OCI-LY7 (cell line): Measurements from ENCODE around the gene CDK6. TPM values are rescaled to one million over a fixed set of nuclear protein-coding genes. Genes with fewer than 3 reads are reported as not detected.

Source experiments
- BruUV-seq: library from RNA; stranded (reverse); fragments of 400-500 nt; replicated peaks from 2 replicates; lab custom pipeline; 2021; lab: Mats Ljungman, UMichigan
- CTCF ChIA-PET: fragments of 300-600 bp; sonication (Branson Sonifier 250); formaldehyde crosslinking; loops from one replicate; lab custom pipeline; 2022; ENCODE audit warnings: antibody characterized with exemption; ENCODE audit not compliant: unreplicated experiment; lab: Charles Lee
- POLR2A ChIA-PET: fragments of 300-600 bp; sonication (Branson Sonifier 250); formaldehyde crosslinking; loops from one replicate; lab custom pipeline; 2022; ENCODE audit warnings: antibody characterized with exemption; lab: Charles Lee
- DNase-seq: peaks from one replicate; pipeline ENCODE4 v3.0.0-alpha.2; 2015; ENCODE audit warnings: low spot score
- H2AFZ ChIP-seq: fragments of 200-600 bp; sonication (generic), shearing (Covaris generic); 2 replicates; pipeline ENCODE4 v1.6.1; 2014; ENCODE audit warnings: mild to moderate bottlenecking, antibody characterized with exemption, low read length, moderate library complexity
- H3K27ac ChIP-seq: fragments of 200-600 bp; sonication (generic); 2 replicates; pipeline ENCODE4 v1.5.1; 2014; ENCODE audit warnings: mixed run types, low read depth, mild to moderate bottlenecking, moderate library complexity, low read length, inconsistent platforms; ENCODE audit not compliant: poor library complexity, severe bottlenecking
- H3K36me3 ChIP-seq: fragments of 200-600 bp; sonication (generic); 2 replicates; pipeline ENCODE4 v1.6.1; 2014; ENCODE audit warnings: mild to moderate bottlenecking, antibody characterized with exemption, low read length, moderate library complexity, mixed read lengths; ENCODE audit not compliant: insufficient read depth
- H3K4me1 ChIP-seq: fragments of 200-600 bp; sonication (generic); 2 replicates; pipeline ENCODE4 v1.5.1; 2014; ENCODE audit warnings: mild to moderate bottlenecking, low read length; ENCODE audit not compliant: insufficient read depth, poor library complexity, severe bottlenecking
- H3K4me2 ChIP-seq: fragments of 200-600 bp; sonication (generic); 2 replicates; pipeline ENCODE4 v1.6.1; 2014; ENCODE audit warnings: mild to moderate bottlenecking, low read length
- H3K4me3 ChIP-seq: fragments of 200-600 bp; sonication (generic); 2 replicates; pipeline ENCODE4 v1.5.1; 2014; ENCODE audit warnings: mild to moderate bottlenecking, low read depth, low read length; ENCODE audit not compliant: poor library complexity, severe bottlenecking
- H3K79me2 ChIP-seq: fragments of 200-600 bp; sonication (generic); 2 replicates; pipeline ENCODE4 v1.6.1; 2016; ENCODE audit warnings: low read depth, mild to moderate bottlenecking, low read length, moderate library complexity, mixed read lengths; ENCODE audit not compliant: insufficient read depth
- H3K9me2 ChIP-seq: fragments of 200-600 bp; sonication (generic); 2 replicates; pipeline ENCODE4 v1.6.1; 2016; ENCODE audit warnings: mild to moderate bottlenecking, low read length, mixed read lengths; ENCODE audit not compliant: insufficient read depth
- H3K9me3 ChIP-seq: fragments of 200-600 bp; sonication (generic); 2 replicates; pipeline ENCODE4 v1.6.1; 2014; ENCODE audit warnings: mild to moderate bottlenecking, mixed run types, low read length, mixed read lengths
- H4K20me1 ChIP-seq: fragments of 200-600 bp; sonication (generic); 2 replicates; pipeline ENCODE4 v1.6.1; 2014; ENCODE audit warnings: mild to moderate bottlenecking, antibody characterized with exemption, low read length, moderate library complexity, mixed read lengths; ENCODE audit not compliant: insufficient read depth
- EZH2phosphoT487 ChIP-seq: fragments of 200-600 bp; sonication (generic); IDR thresholded peaks from 2 replicates; pipeline ENCODE4 v1.6.1; 2018; ENCODE audit warnings: low read depth, borderline replicate concordance, mild to moderate bottlenecking, mixed run types, antibody characterized with exemption, low read length, moderate library complexity, mixed read lengths
- intact Hi-C: fragments of 100-400 bp; cut with micrococcal nuclease; formaldehyde crosslinking; loops from one replicate; pipeline ENCODE4 v1.10.0; 2022; ENCODE audit not compliant: unreplicated experiment
- total RNA-seq, 2 experiments: library from RNA; depleted of rRNA in 1 of 2; stranded (reverse); fragments of >200 nt in 1 of 2; shearing (Covaris generic) in 1 of 2; gene quantifications; 2 replicates each; pipeline ENCODE4 v1.2.3, GENCODE V29; 2014 to 2022
- TF ChIP-seq, protein P1 (sequence below): fragments of 200-600 bp; sonication (generic); conservative IDR thresholded peaks from 2 replicates; pipeline ENCODE4 v1.5.1; 2014; ENCODE audit warnings: mild to moderate bottlenecking, antibody characterized with exemption, low read length, moderate library complexity, mixed read lengths

CDK6 gene
- total RNA-seq, 2 experiments from 2014 or later, result 35.5 to 44.1 TPM

DNA sequence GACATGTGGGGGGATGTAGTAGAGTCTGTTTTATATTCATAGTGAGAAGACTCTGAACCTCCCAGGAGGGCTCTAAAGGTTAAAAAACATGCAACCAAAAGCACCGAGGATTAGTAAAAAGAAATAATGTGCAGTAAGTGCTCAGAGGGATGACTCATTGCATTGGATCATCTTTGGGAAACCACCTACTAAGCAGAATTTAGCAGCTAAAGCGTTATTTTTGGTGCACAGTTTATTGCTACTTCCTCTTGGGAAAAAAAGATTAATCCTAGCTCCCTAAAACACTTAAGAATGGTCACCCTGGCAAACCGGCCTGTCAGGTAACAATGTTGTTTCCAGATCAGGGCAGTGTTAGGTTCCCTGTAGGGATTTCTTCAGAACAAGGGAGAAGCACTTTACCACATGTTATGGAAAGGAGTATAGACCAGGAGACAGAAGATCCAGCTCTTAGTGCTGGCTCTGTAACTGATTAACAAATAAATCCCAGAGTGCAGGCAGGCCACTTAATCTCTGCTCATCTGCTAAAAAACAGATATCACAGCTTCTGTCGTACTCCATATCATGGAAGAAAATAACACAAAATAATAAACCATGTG is 201.4 kb downstream of the CDK6 start:
- DNase-seq, result no peak
- no peaks in the 10 kb centered on the region for H3K79me2 ChIP-seq
- H4K20me1 ChIP-seq, result no peaks in the 10 kb centered on the region
- no peaks in the 10 kb centered on the region for H3K4me1 ChIP-seq
- H3K36me3 ChIP-seq, result no peaks in the 10 kb centered on the region
- POLR2A ChIA-PET, result no interaction called here
- CTCF ChIA-PET, result interaction anchor here (0.6 kb wide), 1 partner anchor 61 kb away, joined by 3 read pairs; no protein-coding TSS in a partner anchor
- no peak overlapping the region for H3K27ac ChIP-seq
- intact Hi-C loops, result no loop called here
- no peak overlapping the region for H2AFZ ChIP-seq
- H3K4me2 ChIP-seq, result no peak overlapping the region
- H3K9me2 ChIP-seq, result no peaks in the 10 kb centered on the region
- no TSS peak for BruUV-seq
- no peak overlapping the region for H3K4me3 ChIP-seq
- TF ChIP-seq, protein P1, sequence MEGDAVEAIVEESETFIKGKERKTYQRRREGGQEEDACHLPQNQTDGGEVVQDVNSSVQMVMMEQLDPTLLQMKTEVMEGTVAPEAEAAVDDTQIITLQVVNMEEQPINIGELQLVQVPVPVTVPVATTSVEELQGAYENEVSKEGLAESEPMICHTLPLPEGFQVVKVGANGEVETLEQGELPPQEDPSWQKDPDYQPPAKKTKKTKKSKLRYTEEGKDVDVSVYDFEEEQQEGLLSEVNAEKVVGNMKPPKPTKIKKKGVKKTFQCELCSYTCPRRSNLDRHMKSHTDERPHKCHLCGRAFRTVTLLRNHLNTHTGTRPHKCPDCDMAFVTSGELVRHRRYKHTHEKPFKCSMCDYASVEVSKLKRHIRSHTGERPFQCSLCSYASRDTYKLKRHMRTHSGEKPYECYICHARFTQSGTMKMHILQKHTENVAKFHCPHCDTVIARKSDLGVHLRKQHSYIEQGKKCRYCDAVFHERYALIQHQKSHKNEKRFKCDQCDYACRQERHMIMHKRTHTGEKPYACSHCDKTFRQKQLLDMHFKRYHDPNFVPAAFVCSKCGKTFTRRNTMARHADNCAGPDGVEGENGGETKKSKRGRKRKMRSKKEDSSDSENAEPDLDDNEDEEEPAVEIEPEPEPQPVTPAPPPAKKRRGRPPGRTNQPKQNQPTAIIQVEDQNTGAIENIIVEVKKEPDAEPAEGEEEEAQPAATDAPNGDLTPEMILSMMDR, result no peak
- no peak for TF ChIP-seq EZH2phosphoT487
- H3K9me3 ChIP-seq, result no peaks in the 10 kb centered on the region

- Histone ChIP-seq H3K36me3 (no peaks in the 10 kb centered on the region), H3K9me2 (no peaks in the 10 kb centered on the region), H3K4me1 (no peaks in the 10 kb centered on the region), H3K4me3 (no peak overlapping the region), H3K9me3 (no peaks in the 10 kb centered on the region), H4K20me1 (no peaks in the 10 kb centered on the region), H3K4me2 (no peak overlapping the region), H2AFZ (no peak overlapping the region), H3K79me2 (no peaks in the 10 kb centered on the region), H3K27ac (no peak overlapping the region)
- DNase-seq, result no peak
- CTCF ChIA-PET, result interaction anchor here (1.0 kb wide), 1 partner anchor 195 kb away, joined by 3 read pairs; no protein-coding TSS in a partner anchor
- intact Hi-C loops, result no loop called here
- no TSS peak for BruUV-seq
- POLR2A ChIA-PET, result interaction anchor here (0.6 to 1.0 kb wide), 2 partner anchors 11 to 18 kb away, joined by 3 to 4 read pairs; no protein-coding TSS in a partner anchor
- TF ChIP-seq EZH2phosphoT487, result no peak
- TF ChIP-seq, protein P1, result no peak
Observed at GRCh38 chr7:92634205-92634604, 202.2 kb downstream of the CDK6 start.
